RWPE1 (cell line): ENCODE data around the gene OR13A1.
"Not testable (repeated sequence)": the region's sequence is repeated elsewhere in the genome, so short reads cannot be mapped to it uniquely, and the experiment has no call there.

Experiments
- CTCF ChIA-PET: fragments of 350-600 bp; sonication (Branson Sonifier 250); formaldehyde crosslinking; extraction: SDS; loops from one replicate; lab custom pipeline; 2021; lab: Yijun Ruan, JAX
- POLR2A ChIA-PET: fragments of 400-600 bp; formaldehyde crosslinking; extraction: SDS; loops from one replicate; lab custom pipeline; 2020; ENCODE audit warnings: antibody characterized with exemption; ENCODE audit not compliant: low non-redundant PET; lab: Yijun Ruan, JAX
- DNase-seq: peaks from one replicate; pipeline ENCODE4 v3.0.0; 2012; ENCODE audit warnings: low spot score
- H3K27ac ChIP-seq: fragments of 450-650 bp; 2 replicates; pipeline ENCODE4 v1.5.1; 2017
- CTCF ChIP-seq: fragments of 450-650 bp; conservative IDR thresholded peaks from 2 replicates; pipeline ENCODE4 v1.5.1; 2017; ENCODE audit warnings: low read depth, mild to moderate bottlenecking

OR13A1 gene

DNA sequence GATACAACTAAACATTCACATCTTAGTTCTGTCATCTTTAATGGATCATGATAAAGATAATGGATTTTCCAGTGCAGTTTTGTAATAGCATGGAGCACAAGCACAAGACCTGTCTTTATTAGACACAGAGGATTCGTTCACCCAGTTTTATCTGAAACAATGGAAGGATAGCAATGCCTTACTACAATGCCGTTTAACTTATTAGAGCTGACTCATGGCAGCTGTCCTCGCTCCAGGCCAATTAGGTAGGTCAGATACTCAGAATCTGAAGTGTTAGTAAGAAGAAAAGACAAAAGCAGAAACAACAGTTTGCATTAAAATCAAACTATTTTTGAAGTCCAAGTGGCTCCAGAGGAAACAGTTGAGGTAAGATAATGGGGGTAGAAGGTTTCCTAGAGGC is 12.8 kb downstream of the OR13A1 start:
- ChIA-PET POLR2A (no interaction called here), CTCF (interaction anchor here (0.5 kb wide), 1 partner anchor 82 kb away, joined by 5 read pairs; no protein-coding TSS in a partner anchor)
- no peak for DNase-seq
- no peak for TF ChIP-seq CTCF
- H3K27ac ChIP-seq = no peak overlapping the region

GRCh38 chr10:45298341-45298955 is 17.0 kb downstream of the OR13A1 start:
- DNase-seq, POLR2A ChIA-PET, H3K27ac ChIP-seq, CTCF ChIA-PET: not testable (repeated sequence)

DNA sequence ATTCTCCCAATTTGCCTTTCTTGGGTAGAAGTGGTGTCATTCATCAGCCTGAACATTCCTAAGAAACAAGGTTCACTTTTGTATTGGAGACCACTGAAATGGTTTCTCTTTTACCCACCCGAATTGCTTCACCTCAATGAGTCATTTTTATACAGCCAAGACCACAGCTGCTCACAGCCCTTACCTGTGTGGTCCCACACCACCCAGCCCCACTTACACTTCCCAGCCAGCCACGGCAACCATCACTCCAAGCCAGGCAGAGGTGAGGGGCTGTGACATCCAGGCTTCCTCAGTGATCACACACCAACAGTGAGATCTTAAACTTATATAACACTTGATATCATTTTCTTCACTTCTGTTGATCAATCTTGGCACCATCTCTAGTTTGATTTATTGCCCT is 20.7 kb downstream of the OR13A1 start:
- CTCF ChIA-PET = interaction anchor here (0.6 kb wide), 1 partner anchor 11 kb away, joined by 3 read pairs; no protein-coding TSS in a partner anchor
- no peak for TF ChIP-seq CTCF
- no peak overlapping the region for H3K27ac ChIP-seq
- no peak for DNase-seq
- POLR2A ChIA-PET = no interaction called here

GRCh38 chr10:45286980-45287379 is 28.4 kb downstream of the OR13A1 start:
- ChIA-PET CTCF (no interaction called here), POLR2A (no interaction called here)
- no peak for TF ChIP-seq CTCF
- no peak for DNase-seq
- no peak overlapping the region for H3K27ac ChIP-seq

- CTCF ChIA-PET = interaction anchor here (0.7 kb wide), 1 partner anchor 97 kb away, joined by 3 read pairs; no protein-coding TSS in a partner anchor
These were observed 33.3 kb downstream of the OR13A1 start for GRCh38 chr10:45282061-45282460.

DNA sequence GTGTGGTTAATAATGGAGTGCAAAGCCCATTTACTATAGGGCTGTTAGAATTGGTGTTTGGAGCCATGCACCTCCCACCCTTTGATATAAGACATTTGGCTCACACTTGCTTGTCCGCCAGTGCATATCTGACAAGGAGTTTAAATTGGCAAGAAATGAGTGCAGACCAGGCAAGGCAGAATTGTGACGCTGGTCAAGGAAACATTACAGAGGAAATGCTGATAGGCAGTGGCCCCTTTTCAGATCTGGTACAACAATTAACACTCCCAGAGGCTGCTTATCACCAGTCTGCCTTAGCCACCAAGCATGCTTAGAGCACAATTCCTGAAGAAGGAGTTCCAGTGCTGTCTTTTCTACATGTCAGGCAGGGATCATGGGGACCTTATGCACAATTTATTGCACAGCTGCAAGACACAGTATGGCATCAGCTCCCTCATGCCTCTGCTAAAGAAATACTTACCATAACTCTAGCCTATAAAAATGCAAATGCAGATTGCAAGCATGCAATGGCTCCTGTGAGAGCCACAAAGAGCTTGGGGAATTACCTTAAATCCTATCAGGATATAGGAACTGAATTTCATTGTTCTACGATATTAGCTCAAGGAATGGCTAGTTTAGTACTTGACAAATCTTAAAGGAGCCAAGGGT is 35.2 kb downstream of the OR13A1 start:
- ChIA-PET POLR2A (no interaction called here), CTCF (no interaction called here)
- no peak overlapping the region for H3K27ac ChIP-seq
- no peak for DNase-seq
- TF ChIP-seq CTCF = no peak

More at GRCh38 chr10:45282061-45282460, 33.3 kb downstream of the OR13A1 start:
- POLR2A ChIA-PET = no interaction called here
- H3K27ac ChIP-seq = no peak overlapping the region
- no peak for TF ChIP-seq CTCF
- no peak for DNase-seq

DNA sequence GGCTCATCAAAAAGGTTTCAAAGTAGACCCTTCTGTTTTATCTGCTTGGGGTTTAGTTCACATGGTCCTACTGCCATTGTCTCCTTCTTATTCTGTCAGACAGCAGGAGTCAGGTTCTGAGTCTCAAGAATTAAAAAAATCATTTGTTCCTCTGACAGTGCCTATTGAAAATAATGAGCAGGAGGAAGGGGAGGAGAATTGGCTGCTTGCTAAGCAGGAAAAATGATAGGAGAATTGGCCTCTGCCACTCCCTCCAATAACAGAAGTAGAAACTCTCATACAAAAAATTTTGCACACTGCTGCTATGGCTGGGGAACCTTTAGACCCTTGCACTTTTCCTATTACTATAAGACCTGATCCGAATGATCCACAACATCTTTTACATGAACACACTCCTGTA is 35.7 kb downstream of the OR13A1 start:
- ChIA-PET POLR2A (no interaction called here), CTCF (no interaction called here)
- DNase-seq = no peak
- TF ChIP-seq CTCF = no peak
- no peak overlapping the region for H3K27ac ChIP-seq
